HG03139 (cell line): ENCODE data around the gene PCDHA1.

Source experiments
- ATAC-seq: cut with Tn5 transposase; IDR thresholded peaks from one replicate; pipeline ENCODE4 v1.9.1; 2021; ENCODE audit not compliant: unreplicated experiment

Gene PCDHA1

GRCh38 chr5:140916325-140916724, 130.4 kb downstream of the PCDHA1 start:
- ATAC-seq: no peak

- ATAC-seq: no peak
These were observed 137.7 kb downstream of the PCDHA1 start for GRCh38 chr5:140923601-140924000.

GRCh38 chr5:140925806-140926442, 140.0 kb downstream of the PCDHA1 start, which contains the start of gene PCDHAC1:
PCDHAC1 (plus strand) TSS chr5:140926299; CDS start chr5:140926893, 594 bp downstream.
- ATAC-seq: no peak

GRCh38 chr5:140926443-140927227, 140.7 kb downstream of the PCDHA1 start:
- ATAC-seq: no peak

GRCh38 chr5:140927228-140927573, 141.3 kb downstream of the PCDHA1 start:
- ATAC-seq: no peak

DNA sequence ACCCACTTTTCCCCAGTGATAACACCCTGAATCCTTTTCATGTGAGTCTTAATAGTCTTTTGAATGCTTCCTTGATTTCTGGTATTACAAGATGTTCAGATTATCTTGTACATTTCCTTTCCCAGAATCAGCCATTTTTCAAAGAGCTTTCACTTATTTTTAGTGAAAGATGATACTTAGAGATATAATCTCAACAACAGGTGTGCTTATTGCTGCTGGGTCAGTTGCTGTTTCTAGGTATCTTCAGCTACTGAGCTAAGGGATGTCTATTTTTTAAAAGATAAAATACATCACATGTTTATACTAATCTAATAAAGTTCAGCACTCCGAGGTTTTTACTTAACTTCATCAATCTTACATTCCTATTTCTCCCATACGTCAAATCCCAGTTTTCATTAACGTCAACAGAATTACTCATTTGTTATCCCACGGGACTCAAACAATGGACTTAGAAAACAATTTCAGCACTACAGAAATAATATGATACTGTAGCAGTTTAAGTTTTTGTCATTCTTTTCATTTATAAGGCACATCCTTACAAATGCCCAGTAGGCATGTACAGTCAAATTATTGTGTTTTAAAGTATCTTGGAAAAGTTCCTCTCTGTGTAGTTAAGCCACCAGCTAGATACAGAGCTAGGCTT, 149.1 kb downstream of the PCDHA1 start:
- no peak for ATAC-seq

DNA sequence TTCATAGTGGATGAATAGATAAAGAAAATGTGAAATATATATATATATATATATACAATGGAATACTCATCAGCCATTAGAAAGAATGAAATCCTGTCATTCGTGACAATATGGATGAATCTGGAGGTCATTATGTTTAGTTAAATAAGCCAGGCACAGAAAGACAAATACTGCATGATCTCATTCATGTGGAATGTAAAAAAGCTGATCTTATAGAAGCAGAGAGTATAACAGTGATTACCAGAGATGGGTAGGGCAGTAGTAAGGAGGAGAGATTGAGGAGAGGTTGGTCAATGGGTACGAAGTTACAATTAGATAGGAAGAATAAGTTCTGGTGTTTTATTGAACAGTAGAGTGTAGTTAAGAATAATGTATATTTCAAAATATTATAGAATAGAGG, 160.6 kb downstream of the PCDHA1 start:
- no peak for ATAC-seq

GRCh38 chr5:140951636-140952035, 165.7 kb downstream of the PCDHA1 start:
- ATAC-seq: no peak

DNA sequence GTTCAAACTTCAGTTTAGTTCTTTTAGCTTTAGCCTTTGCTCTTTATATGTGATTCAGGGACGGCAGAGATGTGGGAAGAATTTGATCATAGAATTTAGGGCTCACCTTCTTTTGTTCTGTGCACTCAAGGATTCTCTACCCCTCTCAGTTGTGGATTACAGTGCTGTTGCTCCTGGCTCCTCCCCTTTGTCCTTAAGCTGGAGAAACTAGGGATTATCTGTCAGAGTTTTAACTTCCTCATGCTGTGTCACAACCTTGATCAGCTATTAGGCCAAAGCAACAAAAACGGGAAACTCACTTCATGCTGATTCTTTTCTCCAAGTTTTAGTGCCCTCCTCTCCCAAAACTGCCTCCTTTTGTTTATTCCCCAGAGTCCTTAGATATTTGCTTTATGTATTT, 167.3 kb downstream of the PCDHA1 start:
- no peak for ATAC-seq

DNA sequence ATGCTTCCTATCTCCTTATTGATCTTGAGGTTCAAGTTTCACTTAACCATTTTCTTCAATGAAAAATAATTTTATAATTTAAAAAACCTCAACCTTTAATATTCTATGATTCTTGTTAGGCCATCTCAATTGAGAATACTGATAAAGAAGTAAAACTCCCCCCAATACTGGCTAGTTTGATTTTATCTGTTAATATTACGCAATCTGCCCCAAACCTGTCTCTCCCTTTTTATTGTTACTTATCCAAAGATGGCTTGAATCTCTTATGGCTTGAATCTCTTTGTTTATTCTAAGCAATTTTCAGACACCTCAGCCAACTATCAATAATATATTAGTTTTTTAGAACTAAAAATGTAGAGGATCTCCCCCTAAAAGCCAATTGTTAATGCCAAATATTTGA, 176.2 kb downstream of the PCDHA1 start:
- no peak for ATAC-seq

DNA sequence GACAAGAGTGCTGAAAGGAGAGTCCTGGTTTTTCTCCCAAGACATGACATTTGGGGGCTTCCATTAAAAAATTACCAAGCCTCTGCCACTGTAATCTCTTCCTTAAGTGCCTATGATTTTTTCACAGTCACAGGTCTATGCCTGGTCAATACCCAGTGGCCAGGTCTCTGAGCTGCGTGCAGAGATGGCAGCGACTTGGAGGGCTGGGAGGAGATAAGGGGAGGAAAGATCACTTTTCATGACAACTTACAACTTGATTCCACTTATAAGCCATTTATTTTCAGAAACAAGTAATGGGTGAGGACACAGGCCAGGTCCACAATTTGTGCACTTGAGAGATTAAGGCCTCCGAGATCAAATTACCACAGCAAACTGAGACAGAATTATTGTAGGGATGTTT, 178.4 kb downstream of the PCDHA1 start:
- ATAC-seq: no peak

DNA sequence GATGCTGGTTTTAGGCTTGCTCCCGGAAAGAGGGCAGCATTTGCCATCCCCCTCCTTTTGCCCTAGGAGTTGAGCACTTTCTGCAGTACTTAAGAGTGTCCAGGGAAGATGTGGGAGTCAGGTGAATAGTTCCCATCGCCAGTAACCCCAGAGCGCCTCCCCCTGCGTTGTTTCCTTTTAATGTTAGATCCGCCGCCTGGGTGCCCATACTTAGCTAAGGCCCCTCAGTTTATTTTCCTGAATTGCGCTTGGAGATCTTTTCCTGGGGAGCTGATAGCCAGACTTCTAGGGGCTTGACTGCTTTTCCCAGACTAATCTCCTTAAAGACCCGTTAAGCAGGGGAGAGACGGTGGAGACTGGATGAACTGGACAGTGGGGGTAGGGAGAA, 180.0 kb downstream of the PCDHA1 start:
- no peak for ATAC-seq

DNA sequence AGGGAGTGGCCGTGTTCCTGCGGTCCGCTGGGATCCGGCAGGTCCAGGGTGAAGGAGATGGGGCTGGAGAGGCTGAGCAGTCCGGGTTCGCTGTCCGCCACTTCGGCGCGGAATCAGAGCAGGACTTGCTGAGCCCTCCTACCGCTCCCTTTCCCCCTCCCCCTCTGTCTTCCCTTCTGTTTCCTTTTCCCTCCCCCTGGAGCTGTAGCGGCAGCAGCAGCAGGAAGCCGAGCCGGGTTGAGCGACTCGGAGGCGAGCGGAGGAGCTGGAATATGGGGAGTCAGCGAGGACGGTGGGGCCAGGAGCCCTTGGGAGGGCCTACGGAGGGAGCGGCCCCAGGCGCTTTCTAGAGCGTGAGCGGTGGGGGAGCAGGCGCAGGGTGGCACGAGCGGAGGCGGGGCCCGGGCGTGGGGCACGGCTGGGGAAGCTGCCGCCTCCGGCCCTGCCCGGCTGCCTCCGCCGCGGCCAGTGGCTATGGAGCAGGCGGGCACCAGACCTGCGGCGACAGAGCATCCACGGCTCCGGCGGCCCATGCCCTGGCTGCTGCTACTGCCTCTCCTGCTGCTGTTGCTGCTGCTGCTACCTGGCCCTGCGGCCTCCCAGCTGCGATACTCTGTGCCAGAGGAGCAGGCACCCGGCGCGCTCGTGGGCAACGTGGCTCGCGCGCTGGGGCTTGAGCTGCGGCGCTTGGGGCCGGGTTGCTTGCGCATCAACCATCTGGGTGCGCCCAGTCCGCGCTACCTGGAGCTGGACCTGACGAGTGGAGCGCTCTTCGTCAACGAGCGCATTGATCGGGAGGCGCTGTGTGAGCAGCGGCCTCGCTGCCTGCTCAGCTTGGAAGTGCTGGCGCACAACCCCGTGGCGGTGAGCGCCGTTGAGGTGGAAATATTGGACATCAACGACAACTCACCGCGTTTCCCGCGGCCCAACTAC, 180.6 kb downstream of the PCDHA1 start, which contains the start of gene PCDHAC2:
Gene PCDHAC2 (plus strand): TSS at position 184 of the 933 bp plus-strand sequence. CDS start 291 bp downstream, at position 475.
- ATAC-seq: no peak

DNA sequence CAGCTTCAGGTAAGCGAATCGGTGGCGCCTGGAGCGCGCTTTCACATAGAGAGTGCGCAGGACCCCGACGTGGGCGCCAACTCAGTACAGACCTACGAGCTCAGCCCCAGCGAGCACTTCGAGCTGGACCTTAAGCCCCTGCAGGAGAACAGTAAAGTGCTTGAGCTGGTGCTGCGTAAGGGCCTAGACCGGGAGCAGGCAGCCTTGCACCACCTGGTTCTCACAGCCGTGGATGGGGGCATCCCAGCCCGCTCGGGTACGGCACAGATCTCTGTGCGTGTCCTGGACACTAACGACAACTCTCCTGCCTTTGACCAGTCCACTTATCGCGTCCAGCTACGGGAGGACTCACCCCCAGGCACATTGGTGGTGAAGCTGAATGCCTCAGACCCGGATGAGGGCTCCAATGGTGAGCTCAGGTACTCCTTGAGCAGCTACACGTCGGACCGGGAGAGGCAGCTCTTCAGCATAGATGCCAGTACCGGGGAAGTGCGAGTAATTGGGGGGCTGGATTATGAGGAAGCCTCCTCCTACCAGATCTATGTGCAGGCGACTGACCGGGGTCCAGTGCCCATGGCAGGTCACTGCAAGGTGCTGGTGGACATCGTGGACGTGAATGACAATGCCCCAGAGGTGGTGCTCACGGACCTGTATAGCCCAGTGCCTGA, 181.4 kb downstream of the PCDHA1 start:
- no peak for ATAC-seq

- ATAC-seq: no peak
These were observed 183.9 kb downstream of the PCDHA1 start for GRCh38 chr5:140969880-140970279.

DNA sequence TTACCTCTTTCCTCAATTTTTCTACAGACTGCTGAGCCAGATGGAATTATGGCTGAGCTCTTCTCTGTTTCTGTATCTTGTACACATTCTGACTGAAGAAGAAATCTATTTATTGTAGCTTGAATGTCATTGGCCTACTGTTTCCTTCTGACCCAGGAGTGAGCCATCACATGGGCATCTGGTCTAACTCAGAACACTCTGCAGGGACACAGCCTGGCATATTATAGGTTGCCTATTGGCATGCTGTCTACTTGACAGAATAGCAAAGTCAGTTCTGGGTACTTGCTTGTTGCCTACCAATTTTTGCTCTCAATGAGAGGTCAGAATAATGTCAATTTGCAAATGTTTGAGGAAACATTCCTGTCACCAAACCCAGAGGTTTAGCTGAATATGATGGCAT, 187.6 kb downstream of the PCDHA1 start:
- no peak for ATAC-seq

- ATAC-seq: no peak
These were observed 191.1 kb downstream of the PCDHA1 start for GRCh38 chr5:140977003-140977402.

- no peak for ATAC-seq
These were observed 192.3 kb downstream of the PCDHA1 start for GRCh38 chr5:140978260-140978659.

DNA sequence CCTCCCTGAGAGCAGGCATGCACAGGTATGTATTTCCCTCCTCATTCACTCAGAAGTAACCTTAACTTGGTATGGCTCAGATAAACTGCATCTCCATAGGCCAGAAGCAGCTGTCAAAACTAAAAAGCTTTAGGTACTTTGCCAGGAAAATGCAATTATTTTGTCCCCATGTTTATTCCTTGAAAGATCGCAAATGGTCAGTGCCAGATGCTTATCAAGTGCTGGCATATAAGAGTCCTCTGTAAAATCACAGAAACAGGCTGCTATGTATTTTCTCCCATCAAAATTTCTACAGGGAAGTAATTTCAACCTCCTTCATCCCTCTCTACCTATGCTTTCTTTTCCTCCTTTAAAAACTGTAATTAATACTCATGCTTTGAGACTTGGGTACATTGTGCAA, 193.0 kb downstream of the PCDHA1 start:
- no peak for ATAC-seq

- no peak for ATAC-seq
These were observed 196.3 kb downstream of the PCDHA1 start for GRCh38 chr5:140982083-140982716.
